HepG2 (cell line): ENCODE data around the gene ITGB7. TPM values are rescaled to one million over a fixed set of nuclear protein-coding genes. Genes with fewer than 3 reads are reported as not detected.

ENCODE experiments used
- ATAC-seq: fragments of 200-7000 bp; cut with Tn5 transposase; 3 replicates; pipeline ENCODE4 v1.9.1; 2020; ENCODE audit warnings: mild to moderate bottlenecking, moderate library complexity
- BruUV-seq: library from RNA; stranded (reverse); fragments of 400-500 nt; replicated peaks from 2 replicates; lab custom pipeline; 2021; lab: Mats Ljungman, UMichigan
- CTCF ChIA-PET: fragments of 300-600 bp; formaldehyde crosslinking; extraction: SDS; loops from one replicate; lab custom pipeline; 2021; ENCODE audit warnings: low total read pairs, inconsistent platforms, low intra/inter-chr PET ratio; lab: Yijun Ruan, JAX
- POLR2A ChIA-PET: fragments of 350-600 bp; sonication (Branson Sonifier 250); formaldehyde crosslinking; loops from one replicate; lab custom pipeline; 2020; ENCODE audit warnings: antibody characterized with exemption, inconsistent platforms; lab: Yijun Ruan, JAX
- DNase-seq: peaks from one replicate; pipeline ENCODE4 v3.0.0-alpha.2; 2015; ENCODE audit warnings: low spot score
- FAIRE-seq: peaks from 3 replicates; lab custom pipeline; 2011; peaks lifted over from hg19 to GRCh38; lab: Jason Lieb, UNC
- H2AFZ ChIP-seq: one replicate; pipeline ENCODE4 v1.6.1; 2011; ENCODE audit warnings: low read length, inconsistent platforms
- H3K27ac ChIP-seq: fragments of 300-600 bp; 3 replicates; pipeline ENCODE4 v1.8.0; 2011; ENCODE audit warnings: mixed run types, mild to moderate bottlenecking, mixed read lengths, low read length, inconsistent platforms; ENCODE audit not compliant: insufficient read depth; ENCODE audit errors: extremely low read length
- H3K27me3 ChIP-seq, 2 experiments: fragments of 200-600 bp in 1 of 2; 2 replicates in 1 of 2; 3 replicates in 1 of 2; pipeline versions ENCODE4 v1.6.0 to v1.8.0; 2011; ENCODE audit warnings: low read length in 2 of 2, mild to moderate bottlenecking in 2 of 2, moderate library complexity in 2 of 2, inconsistent platforms in 1 of 2; ENCODE audit not compliant: insufficient read depth in 2 of 2, control insufficient read depth in 1 of 2
- H3K36me3 ChIP-seq, 2 experiments: fragments of 200-600 bp in 1 of 2; replicated peaks in 1 of 2; 2 replicates in 1 of 2; 3 replicates in 1 of 2; pipeline versions ENCODE4 v1.5.1 to v1.8.0; 2011; ENCODE audit warnings: low read length in 2 of 2, inconsistent platforms in 1 of 2; ENCODE audit not compliant: insufficient read depth in 2 of 2, control insufficient read depth in 1 of 2
- H3K4me1 ChIP-seq: 2 replicates; pipeline ENCODE4 v1.5.1; 2012; ENCODE audit warnings: low read length, inconsistent platforms; ENCODE audit not compliant: insufficient read depth
- H3K4me2 ChIP-seq: 2 replicates; pipeline ENCODE4 v1.6.0; 2011; ENCODE audit warnings: low read depth, low read length, inconsistent platforms
- H3K4me3 ChIP-seq, 3 experiments: fragments of 200-600 bp in 1 of 3; sonication (generic), shearing (Covaris generic) in 1 of 3; replicated peaks in 1 of 3; 2 replicates each; pipeline ENCODE4 v1.5.1; 2011 to 2016; ENCODE audit warnings: low read length in 3 of 3, inconsistent platforms in 2 of 3, low read depth in 2 of 3, mild to moderate bottlenecking in 2 of 3, control low read depth in 1 of 3, mixed read lengths in 1 of 3; ENCODE audit not compliant: insufficient read depth in 1 of 3
- H3K79me2 ChIP-seq: one replicate; pipeline ENCODE4 v1.6.1; 2011; ENCODE audit warnings: low read length, inconsistent platforms; ENCODE audit not compliant: insufficient read depth
- H3K9ac ChIP-seq: 2 replicates; pipeline ENCODE4 v1.6.0; 2011; ENCODE audit warnings: mild to moderate bottlenecking, low read depth, low read length, inconsistent platforms; ENCODE audit not compliant: insufficient read depth
- H3K9me3 ChIP-seq: 2 replicates; pipeline ENCODE4 v1.5.1; 2012; ENCODE audit warnings: mild to moderate bottlenecking, low read length
- H4K20me1 ChIP-seq: 2 replicates; pipeline ENCODE4 v1.6.0; 2011; ENCODE audit warnings: inconsistent platforms, mild to moderate bottlenecking, low read length, moderate library complexity; ENCODE audit not compliant: insufficient read depth
- AKAP8 ChIP-seq: sonication (generic); formaldehyde crosslinking; IDR thresholded peaks from 2 replicates; pipeline ENCODE4 v1.5.1; 2020; ENCODE audit warnings: mild to moderate bottlenecking, missing genetic modification reagents
- CEBPB ChIP-seq: IDR thresholded peaks from 2 replicates; pipeline ENCODE4 v1.6.1; 2011; ENCODE audit warnings: low read depth, low read length, improper control_type of control experiment, borderline replicate concordance
- NCOA2 ChIP-seq: sonication (generic); formaldehyde crosslinking; IDR thresholded peaks from 2 replicates; pipeline ENCODE4 v1.8.0; 2022; ENCODE audit warnings: inconsistent platforms
- POGZ ChIP-seq: sonication (generic); formaldehyde crosslinking; IDR thresholded peaks from 2 replicates; pipeline ENCODE4 v1.4.0; 2020; ENCODE audit warnings: mild to moderate bottlenecking, missing genetic modification reagents
- POLR2A ChIP-seq, 2 experiments: IDR thresholded peaks; 2 replicates each; pipeline ENCODE4 v1.6.1; 2011; ENCODE audit warnings: low read depth in 2 of 2, low read length in 2 of 2, mild to moderate bottlenecking in 1 of 2, moderate library complexity in 1 of 2; ENCODE audit not compliant: insufficient read depth in 1 of 2
- TEAD3 ChIP-seq: optimal IDR thresholded peaks from 2 replicates; pipeline ENCODE3; 2016; ENCODE audit warnings: borderline replicate concordance
- TFDP2 ChIP-seq: sonication (generic); formaldehyde crosslinking; IDR thresholded peaks from 2 replicates; pipeline ENCODE4 v1.4.0; 2020; ENCODE audit warnings: missing genetic modification reagents
- TRIM24 ChIP-seq: sonication (generic); formaldehyde crosslinking; IDR thresholded peaks from 2 replicates; pipeline ENCODE4 v1.8.0; 2022; ENCODE audit warnings: mild to moderate bottlenecking, missing genetic modification reagents
- ZNF333 ChIP-seq: sonication (generic); formaldehyde crosslinking; IDR thresholded peaks from 2 replicates; pipeline ENCODE4 v1.4.0; 2020; ENCODE audit warnings: mild to moderate bottlenecking, missing genetic modification reagents, borderline replicate concordance
- ZNF414 ChIP-seq: sonication (generic); formaldehyde crosslinking; IDR thresholded peaks from 2 replicates; pipeline ENCODE4 v1.5.0; 2020; ENCODE audit warnings: missing genetic modification reagents
- ZNF773 ChIP-seq: sonication (generic); formaldehyde crosslinking; IDR thresholded peaks from 2 replicates; pipeline ENCODE4 v1.4.0; 2020; ENCODE audit warnings: missing genetic modification reagents, borderline replicate concordance
- ZSCAN30 ChIP-seq: sonication (generic); formaldehyde crosslinking; IDR thresholded peaks from 2 replicates; pipeline ENCODE4 v1.5.0; 2020; ENCODE audit warnings: mild to moderate bottlenecking, missing genetic modification reagents
- WGBS: methylation state at CpG from one replicate; pipeline ENCODE4 v1.1.6; 2017; ENCODE audit warnings: low lambda C conversion rate; 5-methylcytosine and 5-hydroxymethylcytosine counted together
- in situ Hi-C: cut with HindIII; loops from 2 replicates; pipeline ENCODE4 v1.10.0; 2017; ENCODE audit warnings: low pct_unique_long_range_greater_than_20kb; ENCODE audit not compliant: extremely low pct_ligation_motif_present
- intact Hi-C: fragments of 100-400 bp; cut with micrococcal nuclease; formaldehyde crosslinking; loops from one replicate; pipeline ENCODE4 v1.10.0; 2022; ENCODE audit not compliant: unreplicated experiment
- polyA plus RNA-seq, 8 experiments: library from polyadenylated mRNA; depleted of rRNA in 3 of 8; stranded (reverse) in 7 of 8; unstranded in 1 of 8; fragments of >200 nt; fragmentation: Illumina TruSeq in 4 of 8; extraction: Trizol in 4 of 8; gene quantifications; 2 replicates each; pipeline versions ENCODE4 v1.2.1 to v1.2.3, GENCODE V29; 2011 to 2016; ENCODE audit warnings: low read depth in 4 of 8, missing spikeins in 1 of 8, mixed read lengths in 1 of 8; ENCODE audit not compliant: insufficient read depth in 1 of 8
- total RNA-seq, 5 experiments: library from RNA; depleted of rRNA; stranded (reverse); fragments of >200 nt; fragmentation: Illumina TruSeq; extraction: Trizol; gene quantifications; 2 replicates each; pipeline ENCODE4 v1.2.3, GENCODE V29; 2016; ENCODE audit warnings: low read depth in 1 of 5

The ITGB7 gene
- total and polyA plus RNA-seq, 2 of the 13 experiments (the other 11 are each of a cell fraction or from before 2014, with no cell fraction given) = 0.16 to 0.18 TPM

GRCh38 chr12:53208435-53208834 lies 1.4 kb upstream of the ITGB7 start (continued):
- TF ChIP-seq ZNF773 (CRISPR knock-in tag) (no peak), ZNF333 (CRISPR knock-in tag) (no peak), ZSCAN30 (CRISPR knock-in tag) (no peak), AKAP8 (no peak), NCOA2 (CRISPR knock-in tag) (no peak), ZNF414 (CRISPR knock-in tag) (no peak), TRIM24 (no peak), POLR2A (IDR thresholded peaks at IDR 0.05; ENCODE audit: insufficient read depth in 1 of 2, low read depth in 2 of 2, low read length in 2 of 2) (no peak), POGZ (no peak), TEAD3 (no peak)

- ChIA-PET CTCF (no interaction called here), POLR2A (interaction anchor here (0.9 kb wide), 1 partner anchor 25 kb away, joined by 3 read pairs; the partner anchor contains the start of genes CSAD and ZNF740)
- no peak overlapping the region for H3K4me3 ChIP-seq
- 0 out of 2 replicates have a peak, but pooled peaks have one; percentile 14 for TF ChIP-seq CEBPB
- TF ChIP-seq TFDP2 (CRISPR knock-in tag) = no peak
- no peak for FAIRE-seq
- H3K36me3 ChIP-seq = no peaks in the 10 kb centered on the region
- no peak overlapping the region for H3K4me2 ChIP-seq
- no TSS peak for BruUV-seq
- no peak overlapping the region for H2AFZ ChIP-seq
- intact Hi-C loops (no loop called here), in situ Hi-C loops (no loop called here)
- peak; percentile 58 for ATAC-seq
- no peak overlapping the region for H3K9ac ChIP-seq
- 2% methylated on average over 7 of the region's 7 CpGs for WGBS
- H4K20me1 ChIP-seq = no peaks in the 10 kb centered on the region
- no peaks in the 10 kb centered on the region for H3K79me2 ChIP-seq
- peaks cover 34% of the 10 kb centered on the region for H3K4me1 ChIP-seq
- DNase-seq = no peak
- no peaks in the 10 kb centered on the region for H3K9me3 ChIP-seq
- no peak overlapping the region for H3K27ac ChIP-seq
- H3K27me3 ChIP-seq = peaks cover 2 to 15% of the 10 kb centered on the region in 2 experiments; a peak in 3 of 5 replicates
Measured at GRCh38 chr12:53205747-53206419, 1.2 kb downstream of the ITGB7 start.
